ENCODE data around the gene ITGAX.

The ITGAX gene

GRCh38 chr16:31395647-31396046 is 40.7 kb downstream of the ITGAX start:
- TF ChIP-seq CTCF (IDR thresholded peaks at IDR 0.05; ENCODE audit: extremely low read depth, insufficient read depth, missing control alignments): no peak
- in situ Hi-C loops (cut with MboI; ENCODE audit: low pct_unique_long_range_greater_than_20kb, low sequenced_read_pairs, unreplicated experiment): no loop called here
- no peak for DNase-seq (ENCODE audit: low spot score)

- DNase-seq (ENCODE audit: low spot score): no peak
- TF ChIP-seq CTCF (IDR thresholded peaks at IDR 0.05; ENCODE audit: extremely low read depth, insufficient read depth, missing control alignments): no peak
- in situ Hi-C loops (cut with MboI; ENCODE audit: low pct_unique_long_range_greater_than_20kb, low sequenced_read_pairs, unreplicated experiment): no loop called here
These were observed 42.2 kb downstream of the ITGAX start for GRCh38 chr16:31397096-31397660.

- in situ Hi-C loops (cut with MboI; ENCODE audit: low pct_unique_long_range_greater_than_20kb, low sequenced_read_pairs, unreplicated experiment): no loop called here
- DNase-seq (ENCODE audit: low spot score): no peak
- no peak for TF ChIP-seq CTCF (IDR thresholded peaks at IDR 0.05; ENCODE audit: extremely low read depth, insufficient read depth, missing control alignments)
These were observed 42.7 kb downstream of the ITGAX start for GRCh38 chr16:31397701-31398100.

- in situ Hi-C loops (cut with MboI; ENCODE audit: low pct_unique_long_range_greater_than_20kb, low sequenced_read_pairs, unreplicated experiment): no loop called here
- no peak for TF ChIP-seq CTCF (IDR thresholded peaks at IDR 0.05; ENCODE audit: extremely low read depth, insufficient read depth, missing control alignments)
- DNase-seq (ENCODE audit: low spot score): no peak
These were observed 45.2 kb downstream of the ITGAX start for GRCh38 chr16:31400191-31400590.

- DNase-seq (ENCODE audit: low spot score): no peak
- no peak for TF ChIP-seq CTCF (IDR thresholded peaks at IDR 0.05; ENCODE audit: extremely low read depth, insufficient read depth, missing control alignments)
These were observed 46.5 kb downstream of the ITGAX start for GRCh38 chr16:31401436-31401835.

GRCh38 chr16:31402687-31403086 is 47.7 kb downstream of the ITGAX start:
- in situ Hi-C loops (cut with MboI; ENCODE audit: low pct_unique_long_range_greater_than_20kb, low sequenced_read_pairs, unreplicated experiment): no loop called here
- no peak for DNase-seq (ENCODE audit: low spot score)
- no peak for TF ChIP-seq CTCF (IDR thresholded peaks at IDR 0.05; ENCODE audit: extremely low read depth, insufficient read depth, missing control alignments)

More at GRCh38 chr16:31401436-31401835, 46.5 kb downstream of the ITGAX start:
- in situ Hi-C loops (cut with MboI; ENCODE audit: low pct_unique_long_range_greater_than_20kb, low sequenced_read_pairs, unreplicated experiment): no loop called here

Measured in GM13977 (cell line).